GM12878 (cell line): Measurements from ENCODE around the gene SFI1.
"Not testable (repeated sequence)": the region's sequence is repeated elsewhere in the genome, so short reads cannot be mapped to it uniquely, and the experiment has no call there.

ENCODE experiments used
- CREB1 ChIP-seq: IDR thresholded peaks from 2 replicates; pipeline ENCODE4 v1.6.1; 2012; ENCODE audit warnings: low read depth, mild to moderate bottlenecking, inconsistent platforms
- CTCF ChIP-seq, 3 experiments: IDR thresholded peaks in 2 of 3; conservative IDR thresholded peaks in 1 of 3; 2 replicates each; pipeline ENCODE4 v1.5.1; 2011; ENCODE audit warnings: low read depth in 3 of 3, low read length in 3 of 3, mild to moderate bottlenecking in 3 of 3, control low read depth in 2 of 3, moderate library complexity in 2 of 3, inconsistent platforms in 1 of 3, mixed read lengths in 1 of 3; ENCODE audit not compliant: control insufficient read depth in 2 of 3, insufficient read depth in 1 of 3; ENCODE audit errors: extremely low read depth in 1 of 3
- DPF2 ChIP-seq: fragments of 450-650 bp; IDR thresholded peaks from 2 replicates; pipeline ENCODE4 v1.6.1; 2017; ENCODE audit warnings: mild to moderate bottlenecking
- EED ChIP-seq: sonication (generic); IDR thresholded peaks from 2 replicates; pipeline ENCODE4 v1.6.1; 2016; ENCODE audit warnings: antibody characterized with exemption, low read depth
- POLR2A ChIP-seq: IDR thresholded peaks from 2 replicates; pipeline ENCODE4 v1.6.1; 2011; ENCODE audit warnings: low read depth, mild to moderate bottlenecking, low read length
- RAD51 ChIP-seq: fragments of 450-650 bp; IDR thresholded peaks from 2 replicates; pipeline ENCODE4 v1.6.1; 2016; ENCODE audit warnings: moderate library complexity, mild to moderate bottlenecking, inconsistent platforms
- SKIL ChIP-seq: fragments of 450-650 bp; IDR thresholded peaks from 2 replicates; pipeline ENCODE4 v1.6.1; 2017; ENCODE audit warnings: mild to moderate bottlenecking, low read depth, inconsistent platforms; ENCODE audit not compliant: poor library complexity, severe bottlenecking
- TCF12 ChIP-seq: IDR thresholded peaks from 2 replicates; pipeline ENCODE4 v1.6.1; 2011; ENCODE audit warnings: low read depth, mild to moderate bottlenecking, low read length
- YY1 ChIP-seq: IDR thresholded peaks from 2 replicates; pipeline ENCODE4 v1.6.1; 2011; ENCODE audit warnings: low read depth, mild to moderate bottlenecking, low read length

GRCh38 chr22:31486369-31486768 is 10.0 kb upstream of the SFI1 start:
- TF ChIP-seq CTCF (IDR thresholded peaks at IDR 0.05 in 2 of 3, conservative IDR thresholded peaks at IDR 0.05 in 1 of 3; ENCODE audit: control insufficient read depth in 2 of 3, extremely low read depth in 1 of 3, insufficient read depth in 1 of 3, low read depth in 3 of 3, low read length in 3 of 3); CREB1; RAD51; TCF12; DPF2; EED; SKIL; POLR2A; YY1: not testable (repeated sequence)
